HG02938 (cell line): ENCODE data around the gene LDLRAD4.

Source experiments
- ATAC-seq: cut with Tn5 transposase; IDR thresholded peaks from one replicate; pipeline ENCODE4 v1.9.1; 2021; ENCODE audit warnings: mild to moderate bottlenecking, moderate library complexity; ENCODE audit not compliant: unreplicated experiment

Gene LDLRAD4

DNA sequence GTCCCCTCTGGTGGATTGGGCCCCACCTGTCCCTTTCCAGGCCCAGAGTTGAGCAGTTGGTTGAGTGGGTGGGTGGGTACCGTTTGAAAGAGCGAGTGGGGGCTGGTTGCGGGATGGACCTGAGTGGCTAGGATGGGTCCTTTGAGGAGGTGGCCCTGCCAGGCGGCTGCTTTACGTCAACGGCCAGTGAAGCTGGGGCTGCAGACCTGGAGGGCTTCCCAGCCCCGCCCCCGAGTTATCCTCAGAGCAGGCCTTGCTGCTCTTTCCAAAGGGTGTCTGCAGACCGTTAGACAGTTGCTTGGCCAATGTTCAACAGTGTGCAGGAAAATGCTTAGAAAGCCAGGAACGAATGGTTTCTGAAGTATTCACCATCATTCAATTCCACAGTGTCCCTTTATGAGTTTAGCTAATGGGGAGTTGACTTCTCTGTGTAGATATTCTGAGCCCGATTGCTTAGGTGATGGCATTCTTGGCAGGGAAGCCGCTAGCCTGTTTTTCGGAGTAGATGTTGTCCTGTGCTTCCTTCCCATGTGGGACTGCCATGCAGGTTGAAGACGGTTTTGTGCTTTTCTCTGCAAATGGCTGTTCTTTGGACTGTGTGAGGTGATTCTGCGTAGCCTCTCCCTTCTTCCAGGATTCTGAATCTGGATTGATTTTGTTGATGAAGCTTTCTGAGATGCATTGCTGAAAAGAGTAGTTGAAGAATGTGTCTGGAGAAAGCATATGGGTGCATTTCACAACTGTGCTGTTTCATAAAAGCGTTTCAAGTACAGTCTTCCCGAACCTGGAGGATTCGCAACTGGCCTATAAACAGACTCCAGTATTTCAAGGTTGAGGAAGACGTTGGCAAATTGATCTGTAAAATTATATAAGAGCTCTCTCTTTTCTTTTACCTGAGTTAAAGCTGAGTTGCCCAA is 45.8 kb downstream of the LDLRAD4 start:
- no peak for ATAC-seq

GRCh38 chr18:13265008-13265910 is 46.7 kb downstream of the LDLRAD4 start:
- no peak for ATAC-seq

- no peak for ATAC-seq
These were observed 47.3 kb downstream of the LDLRAD4 start for GRCh38 chr18:13265911-13266217.

DNA sequence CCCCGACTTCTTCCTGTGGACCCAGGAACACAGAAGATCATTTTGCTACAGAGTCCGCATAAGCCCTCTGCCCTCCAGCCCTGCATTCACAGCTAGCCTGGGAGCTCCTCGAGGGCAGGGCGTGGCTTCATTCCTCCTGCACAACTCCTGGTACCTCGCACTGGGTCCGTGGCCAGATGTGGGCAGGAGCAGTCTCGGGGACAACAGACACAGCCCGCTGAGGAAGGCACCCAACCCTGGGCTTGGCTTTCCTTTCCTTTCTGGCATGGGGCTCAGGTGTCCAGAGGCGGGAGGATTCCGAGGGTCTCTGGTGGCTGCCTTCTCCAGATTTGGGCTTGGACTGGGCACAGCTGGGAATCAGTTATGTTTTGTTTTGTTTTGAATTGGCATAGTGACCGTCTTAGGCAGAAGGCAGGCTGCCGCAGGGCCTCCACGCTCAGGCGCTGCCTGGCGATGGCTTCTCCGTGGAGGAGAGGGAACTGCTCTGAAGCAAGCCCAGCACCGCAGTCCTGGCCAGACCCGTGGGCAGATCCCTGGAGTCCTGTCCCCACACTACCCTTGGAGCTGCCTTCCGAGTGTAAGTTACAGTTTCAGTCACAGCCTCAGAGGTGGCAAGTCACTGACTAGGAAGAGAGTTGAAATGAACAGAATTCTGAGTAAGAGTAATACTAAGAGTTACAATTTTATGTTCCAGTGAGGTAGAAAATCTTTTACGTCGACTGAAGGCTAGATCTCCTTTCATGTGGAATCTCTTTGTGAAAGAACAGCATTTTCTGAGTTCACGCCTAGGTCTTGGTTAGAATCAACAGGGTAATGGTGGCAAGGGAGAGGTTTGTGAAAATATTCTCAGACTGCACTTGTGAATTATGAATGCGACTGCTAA is 47.9 kb downstream of the LDLRAD4 start:
- ATAC-seq, result no peak

- ATAC-seq, result no peak
These were observed 48.9 kb downstream of the LDLRAD4 start for GRCh38 chr18:13267431-13267873.

DNA sequence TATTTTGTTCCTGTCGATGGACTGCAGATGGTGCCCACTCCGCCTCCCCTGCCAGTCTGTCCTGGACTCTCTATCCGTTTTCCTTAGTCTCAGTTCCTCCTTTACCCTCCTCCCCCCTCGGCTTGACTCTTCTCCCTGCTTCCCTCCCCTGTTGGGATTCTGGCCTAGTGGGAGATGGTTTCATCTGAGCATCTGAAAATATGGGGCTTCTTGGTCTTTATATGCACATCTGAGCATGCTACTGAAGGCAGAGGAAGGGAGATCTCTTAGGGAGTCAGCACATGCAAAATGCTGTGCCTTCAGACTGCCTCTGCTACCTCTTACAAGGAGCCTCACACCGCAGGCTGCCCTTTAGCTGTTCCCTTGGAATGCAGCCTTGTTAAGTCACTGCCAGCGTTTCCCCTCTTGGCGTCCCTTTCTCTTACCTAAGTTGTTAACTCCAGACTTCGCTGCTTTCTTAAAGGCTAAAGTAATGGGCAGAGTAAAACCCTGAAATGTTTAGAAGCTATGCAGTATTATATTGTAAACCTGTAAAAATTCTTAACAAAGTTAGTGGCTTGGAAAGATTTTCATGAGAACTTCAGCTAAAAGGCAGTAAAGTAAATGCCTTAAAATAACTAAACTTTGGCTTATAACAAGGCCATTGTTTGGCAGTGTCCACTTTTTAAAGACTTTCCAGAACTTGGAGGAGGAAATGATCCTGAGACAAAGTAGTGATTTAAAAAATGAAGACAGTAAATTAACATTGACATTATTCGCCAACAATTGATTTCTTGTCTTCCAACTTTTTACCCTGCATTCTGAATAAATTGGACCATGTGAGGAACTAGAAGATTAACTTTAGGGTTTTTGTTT is 49.8 kb downstream of the LDLRAD4 start:
- no peak for ATAC-seq

- no peak for ATAC-seq
These were observed 50.4 kb downstream of the LDLRAD4 start for GRCh38 chr18:13269013-13269280.

GRCh38 chr18:13269521-13270011 is 51.0 kb downstream of the LDLRAD4 start:
- ATAC-seq, result no peak

GRCh38 chr18:13270279-13270855 is 51.8 kb downstream of the LDLRAD4 start:
- no peak for ATAC-seq

GRCh38 chr18:13271302-13271911 is 52.8 kb downstream of the LDLRAD4 start:
- no peak for ATAC-seq

DNA sequence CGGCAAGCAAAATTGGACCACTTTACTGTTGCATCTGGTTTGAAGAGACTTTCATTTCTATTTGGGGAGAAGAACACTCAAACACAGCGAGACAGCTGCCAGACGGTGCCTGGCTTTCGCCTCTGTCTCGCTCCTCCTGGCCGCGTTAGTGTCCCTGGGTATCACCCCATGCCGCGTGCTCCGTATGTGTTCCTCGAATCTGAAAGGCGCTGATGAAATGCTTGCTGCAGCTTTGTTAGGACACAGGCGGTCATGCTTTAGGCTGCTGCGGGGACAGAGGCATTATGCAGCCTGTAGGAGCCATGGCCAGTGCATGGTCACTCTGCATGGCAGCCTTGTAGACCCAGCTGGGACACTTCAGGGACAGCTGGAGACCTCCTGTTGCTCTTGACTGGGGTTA is 53.9 kb downstream of the LDLRAD4 start:
- ATAC-seq, result no peak

DNA sequence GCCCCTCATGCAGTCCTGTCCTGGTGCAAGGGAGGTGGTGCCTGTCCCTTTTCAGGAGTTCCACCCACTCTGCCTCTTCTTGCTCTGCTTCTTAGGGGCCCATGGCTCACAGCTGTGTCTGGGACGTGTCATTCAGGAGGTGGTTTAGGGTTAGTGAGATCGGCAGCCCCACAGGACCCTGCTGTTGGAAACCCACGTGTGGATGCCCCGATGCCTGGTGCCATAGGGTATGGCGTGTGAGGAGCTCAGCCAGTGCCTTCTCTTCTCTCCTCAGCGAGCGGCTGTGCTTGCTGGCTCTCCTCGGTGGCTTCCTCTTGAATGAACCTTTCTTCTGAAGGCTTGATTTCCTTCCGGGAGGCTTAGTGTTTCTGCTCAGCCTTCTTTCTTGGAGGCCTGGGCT is 55.2 kb downstream of the LDLRAD4 start:
- ATAC-seq, result no peak

DNA sequence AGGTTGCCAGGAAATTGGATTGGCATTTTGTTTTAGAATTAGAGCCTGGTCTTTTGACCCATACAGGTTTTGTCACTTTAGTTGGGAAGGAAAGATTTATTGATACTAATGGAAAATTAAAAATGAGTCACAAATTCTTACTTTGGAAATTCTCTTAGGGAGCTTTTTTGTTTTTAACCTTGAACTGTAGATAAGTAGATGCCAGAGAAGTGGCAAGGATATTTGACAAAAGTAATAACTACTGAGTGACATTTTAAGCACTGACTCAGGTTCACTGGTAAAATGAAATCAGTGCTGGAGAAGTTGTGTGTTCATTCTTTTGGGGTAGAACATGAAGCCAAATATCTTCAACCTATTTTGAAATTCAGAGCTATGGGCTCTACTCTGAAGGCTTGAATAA is 56.5 kb downstream of the LDLRAD4 start:
- no peak for ATAC-seq

GRCh38 chr18:13276530-13277520 is 58.3 kb downstream of the LDLRAD4 start:
- ATAC-seq, result no peak

- no peak for ATAC-seq
These were observed 59.6 kb downstream of the LDLRAD4 start for GRCh38 chr18:13278062-13278630.

- ATAC-seq, result no peak
These were observed 60.9 kb downstream of the LDLRAD4 start for GRCh38 chr18:13279181-13280069.
